Tibial artery (tissue), 4 donors: ENCODE measurements around the gene MAST4.
"Not testable (repeated sequence)": the region's sequence is repeated elsewhere in the genome, so short reads cannot be mapped to it uniquely, and the experiment has no call there.

Source experiments
- DNase-seq, 2 donors: peaks; one replicate each; pipeline ENCODE4 v3.0.0-alpha.2; 2019
- H3K27ac ChIP-seq, 2 donors: fragments of 200-600 bp; sonication (generic) in 1 of 2; 1 replicate in 1 of 2; 2 replicates in 1 of 2; pipeline ENCODE4 v1.5.1; 2018 to 2019; ENCODE audit warnings: mild to moderate bottlenecking in 1 of 2
- H3K27me3 ChIP-seq, 2 donors: fragments of 200-600 bp; sonication (generic) in 1 of 2; one replicate each; pipeline versions ENCODE4 v1.5.1 to v1.6.0; 2016 to 2019
- H3K36me3 ChIP-seq, 3 donors: fragments of 200-600 bp; sonication (generic) in 2 of 3; one replicate each; pipeline ENCODE4 v1.5.1; 2016 to 2019; ENCODE audit warnings: mild to moderate bottlenecking in 2 of 3
- H3K4me1 ChIP-seq, 4 donors: fragments of 200-600 bp; sonication (generic) in 2 of 4; 1 replicate in 3 of 4; 2 replicates in 1 of 4; pipeline ENCODE4 v1.5.1; 2016 to 2019
- H3K4me3 ChIP-seq, 2 donors: fragments of 200-600 bp; sonication (generic) in 1 of 2; 1 replicate in 1 of 2; 2 replicates in 1 of 2; pipeline ENCODE4 v1.5.1; 2018 to 2019; ENCODE audit warnings: mild to moderate bottlenecking in 2 of 2
- H3K9me3 ChIP-seq, 3 donors: fragments of 200-600 bp; sonication (generic) in 1 of 3; one replicate each; pipeline ENCODE4 v1.5.1; 2016 to 2019
- intact Hi-C: fragments of 100-400 bp; cut with DNase I; formaldehyde crosslinking; loops from one replicate; pipeline ENCODE4 v1.15.0; 2023; ENCODE audit warnings: low total_unique reads
- TF ChIP-seq, protein P1 (sequence below), 2 experiments: fragments of 200-600 bp in 1 of 2; fragments of 450-650 bp in 1 of 2; IDR thresholded peaks; one replicate each; pipeline ENCODE4 v1.5.1; 2017 to 2019; ENCODE audit warnings: antibody characterized with exemption in 2 of 2, mild to moderate bottlenecking in 1 of 2, moderate library complexity in 1 of 2

Gene MAST4

DNA sequence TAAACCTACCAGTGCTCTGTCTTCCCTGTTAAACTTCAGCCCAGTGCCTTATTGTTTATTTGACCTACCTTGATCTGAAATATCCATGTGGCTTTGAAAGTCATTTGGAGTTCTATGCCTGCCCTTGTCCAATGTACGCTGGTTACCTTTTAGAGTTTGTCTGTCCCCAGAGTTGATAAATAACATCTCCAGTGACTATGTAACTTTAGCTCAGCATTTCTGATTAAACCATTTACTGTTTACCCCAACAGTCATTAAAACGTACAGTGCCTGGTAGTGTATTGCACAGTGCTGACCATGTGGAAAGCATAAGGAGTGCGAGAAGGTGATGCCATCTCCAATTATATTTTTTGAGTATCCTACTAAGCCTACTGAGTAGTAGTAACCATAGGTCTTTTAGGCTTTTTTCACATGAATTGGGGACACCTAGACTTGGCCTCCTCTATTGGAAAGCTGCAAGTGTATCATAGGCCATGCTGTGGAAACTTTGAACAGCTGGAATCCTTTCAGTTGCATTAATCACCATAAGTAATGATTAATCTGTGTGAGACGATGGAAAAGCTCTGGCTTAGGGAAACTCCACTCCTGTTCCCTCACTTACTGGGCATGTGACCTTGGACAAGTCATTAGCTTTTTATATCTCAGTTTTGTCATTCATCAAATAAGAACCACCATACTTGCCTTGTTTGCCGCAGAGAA is 93.5 kb downstream of the MAST4 start:
- no peak for DNase-seq
- intact Hi-C loops = no loop called here
- TF ChIP-seq, protein P1, sequence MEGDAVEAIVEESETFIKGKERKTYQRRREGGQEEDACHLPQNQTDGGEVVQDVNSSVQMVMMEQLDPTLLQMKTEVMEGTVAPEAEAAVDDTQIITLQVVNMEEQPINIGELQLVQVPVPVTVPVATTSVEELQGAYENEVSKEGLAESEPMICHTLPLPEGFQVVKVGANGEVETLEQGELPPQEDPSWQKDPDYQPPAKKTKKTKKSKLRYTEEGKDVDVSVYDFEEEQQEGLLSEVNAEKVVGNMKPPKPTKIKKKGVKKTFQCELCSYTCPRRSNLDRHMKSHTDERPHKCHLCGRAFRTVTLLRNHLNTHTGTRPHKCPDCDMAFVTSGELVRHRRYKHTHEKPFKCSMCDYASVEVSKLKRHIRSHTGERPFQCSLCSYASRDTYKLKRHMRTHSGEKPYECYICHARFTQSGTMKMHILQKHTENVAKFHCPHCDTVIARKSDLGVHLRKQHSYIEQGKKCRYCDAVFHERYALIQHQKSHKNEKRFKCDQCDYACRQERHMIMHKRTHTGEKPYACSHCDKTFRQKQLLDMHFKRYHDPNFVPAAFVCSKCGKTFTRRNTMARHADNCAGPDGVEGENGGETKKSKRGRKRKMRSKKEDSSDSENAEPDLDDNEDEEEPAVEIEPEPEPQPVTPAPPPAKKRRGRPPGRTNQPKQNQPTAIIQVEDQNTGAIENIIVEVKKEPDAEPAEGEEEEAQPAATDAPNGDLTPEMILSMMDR (IDR thresholded peaks at IDR 0.05) = no peak

DNA sequence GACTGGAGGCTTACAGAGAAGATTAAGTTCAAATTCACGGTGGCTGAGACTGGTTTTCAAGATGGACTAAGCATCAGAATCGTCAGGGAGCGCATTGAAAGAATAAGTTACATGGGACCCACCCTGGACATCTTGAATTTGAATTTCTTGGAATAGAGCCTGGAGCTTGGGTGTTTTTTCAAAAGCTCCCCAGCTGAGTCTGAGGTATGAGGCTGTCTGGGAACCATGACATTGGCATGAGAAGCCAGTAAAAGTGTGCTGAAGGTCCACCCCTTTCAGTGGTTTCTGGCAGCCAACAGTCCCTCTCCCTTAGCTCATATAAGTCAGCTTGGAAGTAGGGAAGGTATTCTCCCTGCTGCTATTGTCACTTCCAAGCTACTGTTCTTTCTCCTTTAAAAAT is 97.8 kb downstream of the MAST4 start:
- TF ChIP-seq, protein P1 (IDR thresholded peaks at IDR 0.05) = no peak
- H3K36me3 ChIP-seq = no peaks in the 10 kb centered on the region
- no peak for DNase-seq
- peaks cover 0 to 3% (median 0%) of the 10 kb centered on the region in 3 donors for H3K9me3 ChIP-seq
- no peak overlapping the region for H3K4me3 ChIP-seq
- H3K27ac ChIP-seq = no peak overlapping the region
- intact Hi-C loops = no loop called here
- H3K4me1 ChIP-seq = no peaks in the 10 kb centered on the region
- H3K27me3 ChIP-seq = no peaks in the 10 kb centered on the region

More for the DNA sequence above, 93.5 kb downstream of the MAST4 start:
- Histone ChIP-seq H3K9me3 (no peaks in the 10 kb centered on the region), H3K27me3 (no peaks in the 10 kb centered on the region), H3K4me1 (no peaks in the 10 kb centered on the region), H3K4me3 (no peak overlapping the region), H3K27ac (no peak overlapping the region), H3K36me3 (no peaks in the 10 kb centered on the region)

DNA sequence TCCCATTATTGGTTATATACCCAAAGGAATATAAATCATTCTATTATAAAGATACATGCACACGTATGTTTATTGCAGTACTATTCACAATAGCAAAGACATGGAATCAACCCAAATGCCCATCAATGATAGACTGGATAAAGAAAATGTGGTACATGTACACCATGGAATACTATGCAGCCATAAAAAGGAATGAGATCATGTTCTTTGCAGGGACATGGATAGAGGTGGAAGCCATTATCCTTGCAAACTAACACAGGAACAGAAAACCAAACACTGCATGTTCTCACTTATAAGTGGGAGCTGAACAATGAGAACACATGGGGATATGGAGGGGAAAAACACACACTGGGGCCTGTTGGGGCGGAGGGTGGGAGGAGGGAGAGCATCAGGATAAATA is 99.6 kb downstream of the MAST4 start:
- H3K36me3 ChIP-seq, DNase-seq, H3K9me3 ChIP-seq, intact Hi-C loops, H3K27me3 ChIP-seq, H3K4me1 ChIP-seq, H3K27ac ChIP-seq, H3K4me3 ChIP-seq: not testable (repeated sequence)

DNA sequence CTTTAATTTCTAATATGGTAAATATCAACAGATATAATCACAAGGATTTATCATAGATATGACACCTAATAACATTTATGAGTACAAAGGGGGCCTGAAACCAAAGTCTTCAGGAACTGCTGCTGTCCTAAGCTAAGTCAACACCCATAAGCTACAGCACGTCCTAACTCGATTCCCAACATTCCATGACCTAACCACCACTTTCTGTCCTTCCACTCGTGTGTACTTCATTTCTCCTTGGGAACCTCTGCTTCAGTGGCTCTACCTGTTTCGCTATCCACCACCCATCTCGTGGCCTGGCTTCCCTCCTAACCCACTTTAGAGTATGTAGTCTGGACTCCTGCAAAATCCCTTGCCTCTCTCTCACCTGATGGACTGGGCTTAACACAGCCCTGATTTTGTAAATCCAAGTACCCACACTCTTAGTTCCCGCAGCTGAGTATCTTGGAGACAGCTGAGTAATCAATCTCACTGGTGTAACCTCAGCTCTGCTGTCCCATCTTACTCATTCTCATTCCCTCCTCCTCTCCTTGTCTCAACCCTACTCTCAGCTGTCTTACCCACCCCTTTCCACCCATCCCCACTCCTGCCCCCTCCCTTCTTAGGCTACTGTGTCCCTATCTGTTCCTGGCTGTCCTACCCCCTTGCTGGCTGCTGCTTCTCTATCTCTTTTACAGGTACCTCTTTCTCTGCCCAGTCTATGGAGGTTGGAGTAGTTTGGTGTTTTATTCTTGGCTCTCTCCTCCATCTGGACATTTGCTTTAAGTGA is 101.8 kb downstream of the MAST4 start:
- no peak for DNase-seq
- H3K9me3 ChIP-seq = peaks cover 0 to 3% (median 0%) of the 10 kb centered on the region in 3 donors
- H3K36me3 ChIP-seq = no peaks in the 10 kb centered on the region
- intact Hi-C loops = no loop called here
- no peak overlapping the region for H3K27ac ChIP-seq
- H3K27me3 ChIP-seq = no peaks in the 10 kb centered on the region
- no peaks in the 10 kb centered on the region for H3K4me1 ChIP-seq
- H3K4me3 ChIP-seq = no peak overlapping the region
- TF ChIP-seq, protein P1 (IDR thresholded peaks at IDR 0.05) = no peak

DNA sequence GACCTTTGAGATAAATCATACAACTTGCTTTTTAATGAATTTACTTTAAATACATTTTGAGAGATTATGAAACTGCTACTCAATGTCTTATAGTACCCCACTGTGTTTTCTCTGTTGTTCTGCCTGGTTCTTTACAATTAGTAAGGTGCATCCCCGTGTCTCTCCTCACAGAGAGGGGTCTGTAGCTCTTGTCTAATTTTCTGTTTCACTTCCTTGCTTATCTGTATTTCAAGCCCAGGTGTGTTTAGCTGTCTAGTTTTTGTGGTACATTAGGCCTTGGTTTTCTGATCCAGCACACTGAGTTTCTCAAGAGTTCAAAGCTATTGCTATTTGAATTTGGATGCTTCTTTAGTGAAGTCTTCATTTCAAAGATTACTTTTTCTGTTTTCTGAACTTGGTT is 105.1 kb downstream of the MAST4 start:
- DNase-seq = no peak
- intact Hi-C loops = no loop called here
- Histone ChIP-seq H3K27ac (no peak overlapping the region), H3K4me3 (no peak overlapping the region), H3K9me3 (no peaks in the 10 kb centered on the region), H3K27me3 (no peaks in the 10 kb centered on the region), H3K4me1 (no peaks in the 10 kb centered on the region), H3K36me3 (no peaks in the 10 kb centered on the region)
- TF ChIP-seq, protein P1 (IDR thresholded peaks at IDR 0.05) = no peak

DNA sequence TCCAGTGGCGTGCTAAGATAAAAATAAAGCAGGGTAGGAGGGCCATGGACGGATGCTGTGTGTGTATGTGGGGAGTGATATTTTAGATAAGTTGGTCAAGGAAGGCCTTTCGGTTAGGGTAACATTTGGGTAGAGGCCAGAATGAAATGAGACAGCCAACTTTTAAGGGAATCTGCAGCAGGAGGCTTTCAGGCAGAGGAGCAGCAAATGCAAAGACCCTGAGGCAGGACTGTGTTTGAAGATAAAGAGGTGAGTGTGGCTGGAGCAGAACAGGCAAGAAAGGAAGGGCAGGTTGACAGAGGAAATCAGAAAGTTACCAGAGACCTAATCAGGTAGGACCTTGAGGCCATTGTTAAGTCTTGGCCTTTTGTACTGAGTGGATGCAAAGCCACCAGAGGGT is 106.2 kb downstream of the MAST4 start:
- H3K4me1 ChIP-seq = no peaks in the 10 kb centered on the region
- no peak overlapping the region for H3K4me3 ChIP-seq
- TF ChIP-seq, protein P1 (IDR thresholded peaks at IDR 0.05) = no peak
- H3K27ac ChIP-seq = no peak overlapping the region
- intact Hi-C loops = no loop called here
- no peaks in the 10 kb centered on the region for H3K27me3 ChIP-seq
- no peaks in the 10 kb centered on the region for H3K36me3 ChIP-seq
- no peaks in the 10 kb centered on the region for H3K9me3 ChIP-seq
- no peak for DNase-seq
